HL-60 (cell line): ENCODE data around the gene HACL1.

Experiments
- GABPA ChIP-seq: IDR thresholded peaks from 2 replicates; pipeline ENCODE4 v1.6.1; 2012; ENCODE audit warnings: low read depth
- POLR2AphosphoS5 ChIP-seq: IDR thresholded peaks from 2 replicates; pipeline ENCODE4 v1.6.1; 2012; ENCODE audit warnings: low read depth
- SPI1 ChIP-seq: IDR thresholded peaks from 2 replicates; pipeline ENCODE4 v1.6.1; 2012; ENCODE audit warnings: low read depth, mild to moderate bottlenecking, borderline replicate concordance
- TF ChIP-seq, protein P1 (sequence below): IDR thresholded peaks from one replicate; pipeline ENCODE4 v1.5.1; 2011; ENCODE audit warnings: low read length, control low read depth, inconsistent platforms; ENCODE audit not compliant: insufficient read depth
- TF ChIP-seq, protein P2 (sequence below): IDR thresholded peaks from 2 replicates; pipeline ENCODE4 v1.6.1; 2012; ENCODE audit warnings: low read depth; ENCODE audit not compliant: insufficient replicate concordance

DNA sequence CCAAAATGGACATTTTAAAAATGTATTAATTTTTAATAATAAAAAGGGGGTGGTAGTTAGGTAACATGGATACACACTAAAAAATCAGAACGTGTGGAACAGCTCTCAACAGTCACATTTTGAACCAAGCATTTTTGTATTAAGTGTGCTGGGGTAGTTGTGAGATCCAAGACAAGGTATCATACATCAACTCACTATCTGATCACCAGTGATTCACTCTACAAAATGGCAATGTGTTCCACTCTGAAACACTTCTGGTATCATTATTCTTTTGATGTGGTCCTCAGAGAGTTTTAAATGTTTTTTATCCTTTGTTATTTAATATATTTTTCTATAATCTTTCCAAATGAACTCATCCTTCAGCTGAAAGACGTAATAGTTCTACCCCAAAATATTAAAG, 5.4 kb downstream of the HACL1 start:
- TF ChIP-seq, protein P1, sequence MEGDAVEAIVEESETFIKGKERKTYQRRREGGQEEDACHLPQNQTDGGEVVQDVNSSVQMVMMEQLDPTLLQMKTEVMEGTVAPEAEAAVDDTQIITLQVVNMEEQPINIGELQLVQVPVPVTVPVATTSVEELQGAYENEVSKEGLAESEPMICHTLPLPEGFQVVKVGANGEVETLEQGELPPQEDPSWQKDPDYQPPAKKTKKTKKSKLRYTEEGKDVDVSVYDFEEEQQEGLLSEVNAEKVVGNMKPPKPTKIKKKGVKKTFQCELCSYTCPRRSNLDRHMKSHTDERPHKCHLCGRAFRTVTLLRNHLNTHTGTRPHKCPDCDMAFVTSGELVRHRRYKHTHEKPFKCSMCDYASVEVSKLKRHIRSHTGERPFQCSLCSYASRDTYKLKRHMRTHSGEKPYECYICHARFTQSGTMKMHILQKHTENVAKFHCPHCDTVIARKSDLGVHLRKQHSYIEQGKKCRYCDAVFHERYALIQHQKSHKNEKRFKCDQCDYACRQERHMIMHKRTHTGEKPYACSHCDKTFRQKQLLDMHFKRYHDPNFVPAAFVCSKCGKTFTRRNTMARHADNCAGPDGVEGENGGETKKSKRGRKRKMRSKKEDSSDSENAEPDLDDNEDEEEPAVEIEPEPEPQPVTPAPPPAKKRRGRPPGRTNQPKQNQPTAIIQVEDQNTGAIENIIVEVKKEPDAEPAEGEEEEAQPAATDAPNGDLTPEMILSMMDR, result no peak
- no peak for TF ChIP-seq POLR2AphosphoS5
- TF ChIP-seq, protein P2, sequence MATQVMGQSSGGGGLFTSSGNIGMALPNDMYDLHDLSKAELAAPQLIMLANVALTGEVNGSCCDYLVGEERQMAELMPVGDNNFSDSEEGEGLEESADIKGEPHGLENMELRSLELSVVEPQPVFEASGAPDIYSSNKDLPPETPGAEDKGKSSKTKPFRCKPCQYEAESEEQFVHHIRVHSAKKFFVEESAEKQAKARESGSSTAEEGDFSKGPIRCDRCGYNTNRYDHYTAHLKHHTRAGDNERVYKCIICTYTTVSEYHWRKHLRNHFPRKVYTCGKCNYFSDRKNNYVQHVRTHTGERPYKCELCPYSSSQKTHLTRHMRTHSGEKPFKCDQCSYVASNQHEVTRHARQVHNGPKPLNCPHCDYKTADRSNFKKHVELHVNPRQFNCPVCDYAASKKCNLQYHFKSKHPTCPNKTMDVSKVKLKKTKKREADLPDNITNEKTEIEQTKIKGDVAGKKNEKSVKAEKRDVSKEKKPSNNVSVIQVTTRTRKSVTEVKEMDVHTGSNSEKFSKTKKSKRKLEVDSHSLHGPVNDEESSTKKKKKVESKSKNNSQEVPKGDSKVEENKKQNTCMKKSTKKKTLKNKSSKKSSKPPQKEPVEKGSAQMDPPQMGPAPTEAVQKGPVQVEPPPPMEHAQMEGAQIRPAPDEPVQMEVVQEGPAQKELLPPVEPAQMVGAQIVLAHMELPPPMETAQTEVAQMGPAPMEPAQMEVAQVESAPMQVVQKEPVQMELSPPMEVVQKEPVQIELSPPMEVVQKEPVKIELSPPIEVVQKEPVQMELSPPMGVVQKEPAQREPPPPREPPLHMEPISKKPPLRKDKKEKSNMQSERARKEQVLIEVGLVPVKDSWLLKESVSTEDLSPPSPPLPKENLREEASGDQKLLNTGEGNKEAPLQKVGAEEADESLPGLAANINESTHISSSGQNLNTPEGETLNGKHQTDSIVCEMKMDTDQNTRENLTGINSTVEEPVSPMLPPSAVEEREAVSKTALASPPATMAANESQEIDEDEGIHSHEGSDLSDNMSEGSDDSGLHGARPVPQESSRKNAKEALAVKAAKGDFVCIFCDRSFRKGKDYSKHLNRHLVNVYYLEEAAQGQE, result no peak
- no peak for TF ChIP-seq GABPA
- no peak for TF ChIP-seq SPI1
